K562 (cell line): ENCODE results near the gene RSPH3. TPM values are rescaled to one million over a fixed set of nuclear protein-coding genes. Genes with fewer than 3 reads are reported as not detected.

ENCODE experiments used
- ATAC-seq: fragments of 200-7000 bp; cut with Tn5 transposase; 3 replicates; pipeline ENCODE4 v1.9.1; 2020; ENCODE audit warnings: moderate library complexity
- BruUV-seq: library from RNA; stranded (reverse); fragments of 400-500 nt; replicated peaks from 2 replicates; lab custom pipeline; 2021; lab: Mats Ljungman, UMichigan
- CTCF ChIA-PET: fragments of 300-600 bp; formaldehyde crosslinking; extraction: SDS; loops from one replicate; lab custom pipeline; 2021; ENCODE audit warnings: low intra/inter-chr PET ratio; lab: Yijun Ruan, JAX
- POLR2A ChIA-PET: fragments of 300-600, 350-650 bp; sonication (Branson Sonifier 250); formaldehyde crosslinking; extraction: SDS; loops from one replicate; lab custom pipeline; 2021; ENCODE audit warnings: antibody characterized with exemption, inconsistent platforms; lab: Yijun Ruan, JAX
- DNase-seq, 4 experiments: peaks; one replicate each; pipeline versions ENCODE4 v3.0.0 to v3.0.0-alpha.2; 2011 to 2018; ENCODE audit warnings: low spot score in 3 of 4, mixed read lengths in 3 of 4; ENCODE audit errors: extremely low read depth in 1 of 4
- FAIRE-seq: peaks from 2 replicates; lab custom pipeline; 2011; peaks lifted over from hg19 to GRCh38; lab: Jason Lieb, UNC
- H2AFZ ChIP-seq: 2 replicates; pipeline ENCODE4 v1.6.0; 2011; ENCODE audit warnings: low read depth, low read length, control low read depth, inconsistent platforms
- H3K27ac ChIP-seq: fragments of 200-600 bp; 3 replicates; pipeline ENCODE4 v1.8.0; 2011; ENCODE audit warnings: low read depth, mild to moderate bottlenecking, control low read depth, inconsistent platforms, low read length, moderate library complexity, mixed read lengths; ENCODE audit errors: extremely low read depth
- H3K27me3 ChIP-seq, 2 experiments: fragments of 300-600 bp in 1 of 2; 2 replicates in 1 of 2; 3 replicates in 1 of 2; pipeline versions ENCODE4 v1.6.0 to v1.8.0; 2011; ENCODE audit warnings: inconsistent platforms in 2 of 2, low read length in 2 of 2, mild to moderate bottlenecking in 1 of 2, mixed read lengths in 1 of 2, moderate library complexity in 1 of 2; ENCODE audit not compliant: control insufficient read depth in 2 of 2, insufficient read depth in 2 of 2
- H3K36me3 ChIP-seq: fragments of 300-600 bp; 3 replicates; pipeline ENCODE4 v1.8.0; 2011; ENCODE audit warnings: mild to moderate bottlenecking, low read length, inconsistent platforms; ENCODE audit not compliant: control insufficient read depth, insufficient read depth
- H3K4me1 ChIP-seq, 2 experiments: fragments of 200-600 bp in 1 of 2; replicated peaks in 1 of 2; 2 replicates in 1 of 2; 3 replicates in 1 of 2; pipeline versions ENCODE4 v1.5.1 to v1.8.0; 2011; ENCODE audit warnings: inconsistent platforms in 2 of 2, low read length in 2 of 2, mild to moderate bottlenecking in 1 of 2, mixed read lengths in 1 of 2, moderate library complexity in 1 of 2; ENCODE audit not compliant: control insufficient read depth in 2 of 2, insufficient read depth in 2 of 2
- H3K4me2 ChIP-seq: 2 replicates; pipeline ENCODE4 v1.6.1; 2011; ENCODE audit warnings: low read length, control low read depth, inconsistent platforms, mixed read lengths; ENCODE audit not compliant: insufficient read depth
- H3K4me3 ChIP-seq: fragments of 200-600 bp; sonication (generic), shearing (Covaris generic); 2 replicates; pipeline ENCODE4 v1.5.1; 2016; ENCODE audit warnings: control low read depth, inconsistent platforms
- H3K79me2 ChIP-seq: fragments of 200-600 bp; 3 replicates; pipeline ENCODE4 v1.8.0; 2011; ENCODE audit warnings: low read length, inconsistent platforms; ENCODE audit not compliant: control insufficient read depth, insufficient read depth
- H3K9ac ChIP-seq, 2 experiments: 2 replicates each; pipeline versions ENCODE4 v1.6.0 to v1.6.1; 2011; ENCODE audit warnings: low read depth in 2 of 2, low read length in 2 of 2, control low read depth in 1 of 2, inconsistent platforms in 1 of 2, mild to moderate bottlenecking in 1 of 2, mixed read lengths in 1 of 2; ENCODE audit not compliant: insufficient read depth in 1 of 2
- H3K9me1 ChIP-seq: one replicate; pipeline ENCODE4 v1.6.0; 2011; ENCODE audit warnings: inconsistent platforms, mild to moderate bottlenecking, low read length, moderate library complexity; ENCODE audit not compliant: control insufficient read depth, insufficient read depth
- H3K9me3 ChIP-seq: replicated peaks from 2 replicates; pipeline ENCODE4 v1.5.1; 2011; ENCODE audit warnings: low read depth, low read length, inconsistent platforms; ENCODE audit not compliant: control insufficient read depth, insufficient read depth
- H4K20me1 ChIP-seq: replicated peaks from 2 replicates; pipeline ENCODE4 v1.6.1; 2011; ENCODE audit warnings: low read length, inconsistent platforms, mixed read lengths; ENCODE audit not compliant: control insufficient read depth, insufficient read depth
- CLOCK ChIP-seq: fragments of 250-450 bp; sonication (Bioruptor Pico); IDR thresholded peaks from 2 replicates; pipeline ENCODE4 v1.4.0; 2020; ENCODE audit warnings: mild to moderate bottlenecking, moderate library complexity, borderline replicate concordance
- CREB3L1 ChIP-seq: fragments of 450-650 bp; IDR thresholded peaks from 2 replicates; pipeline ENCODE4 v1.6.1; 2014; ENCODE audit warnings: low read depth, mild to moderate bottlenecking, moderate library complexity, borderline replicate concordance
- FOXJ3 ChIP-seq: sonication (generic); formaldehyde crosslinking; IDR thresholded peaks from 2 replicates; pipeline ENCODE4 v1.4.0; 2020; ENCODE audit warnings: mild to moderate bottlenecking, missing genetic modification reagents
- MXI1 ChIP-seq: IDR thresholded peaks from 2 replicates; pipeline ENCODE4 v1.6.1; 2011; ENCODE audit warnings: low read depth, mild to moderate bottlenecking, improper control_type of control experiment, low read length
- NR2F6 ChIP-seq: fragments of 450-650 bp; formaldehyde crosslinking; IDR thresholded peaks from 2 replicates; pipeline ENCODE4 v1.4.0; 2020; ENCODE audit warnings: mild to moderate bottlenecking
- RAD51 ChIP-seq: fragments of 450-650 bp; IDR thresholded peaks from 2 replicates; pipeline ENCODE4 v1.7.1; 2016; ENCODE audit warnings: low read depth, mild to moderate bottlenecking, borderline replicate concordance
- SMAD4 ChIP-seq: fragments of 250-450 bp; sonication (Bioruptor Pico); conservative IDR thresholded peaks from 2 replicates; pipeline ENCODE4 v1.8.0; 2021; ENCODE audit warnings: inconsistent platforms, mild to moderate bottlenecking, moderate library complexity
- SNAPC5 ChIP-seq: fragments of 250-450 bp; sonication (Bioruptor Pico); IDR thresholded peaks from 2 replicates; pipeline ENCODE4 v1.8.0; 2021; ENCODE audit warnings: moderate library complexity, mild to moderate bottlenecking, inconsistent platforms
- YBX1 ChIP-seq: fragments of 450-650 bp; IDR thresholded peaks from 2 replicates; pipeline ENCODE4 v1.7.1; 2016; ENCODE audit warnings: mild to moderate bottlenecking
- ZNF133 ChIP-seq: fragments of 250-450 bp; sonication (Bioruptor Pico); IDR thresholded peaks from 2 replicates; pipeline ENCODE4 v1.4.0; 2020; ENCODE audit warnings: mild to moderate bottlenecking
- ZNF668 ChIP-seq: fragments of 250-450 bp; sonication (Bioruptor Pico); IDR thresholded peaks from 2 replicates; pipeline ENCODE4 v1.8.0; 2022; ENCODE audit warnings: mild to moderate bottlenecking, inconsistent platforms
- ZZZ3 ChIP-seq: fragments of 450-650 bp; IDR thresholded peaks from 2 replicates; pipeline ENCODE4 v1.6.1; 2016; ENCODE audit warnings: antibody characterized with exemption, mild to moderate bottlenecking, moderate library complexity
- WGBS: fragments of 100-300 bp; shearing (Covaris generic); methylation state at CpG from one replicate; pipeline ENCODE4 v1.1.6; 2016; ENCODE audit warnings: low coverage, mixed read lengths; ENCODE audit not compliant: insufficient coverage; ENCODE audit errors: missing lambda C conversion rate; 5-methylcytosine and 5-hydroxymethylcytosine counted together
- in situ Hi-C: fragments of 300-500 bp; cut with MboI; formaldehyde crosslinking; loops from 4 replicates; pipeline ENCODE4 v1.15.0; 2018; ENCODE audit warnings: inconsistent platforms, mixed read lengths
- intact Hi-C: fragments of 100-400 bp; cut with micrococcal nuclease; formaldehyde crosslinking; loops from 2 replicates; pipeline ENCODE4 v1.14.2; 2022
- polyA plus RNA-seq, 8 experiments: library from polyadenylated mRNA; depleted of rRNA in 4 of 8; stranded (reverse) in 5 of 8; unstranded in 3 of 8; fragments of >200 nt; fragmentation: Nextera tagmentation in 2 of 8; fragmentation: Illumina TruSeq in 1 of 8; extraction: Ambion mirVana in 2 of 8; extraction: Trizol in 1 of 8; gene quantifications; 2 replicates each; pipeline versions ENCODE4 v1.2.1 to v1.2.3, GENCODE V29; 2011 to 2014; ENCODE audit warnings: inconsistent platforms in 1 of 8, missing spikeins in 1 of 8
- total RNA-seq, 7 experiments: library from RNA; depleted of rRNA in 6 of 7; stranded (reverse); fragments of >200 nt in 6 of 7; fragmentation: Illumina TruSeq in 2 of 7; extraction: Trizol in 2 of 7; gene quantifications; 2 replicates each; pipeline versions ENCODE4 v1.2.1 to v1.2.3, GENCODE V29; 2011 to 2021; ENCODE audit warnings: low replicate concordance in 1 of 7

RSPH3 gene
- total and polyA plus RNA-seq, 9 of the 15 experiments (the other 6 are each of a cell fraction or from before 2014, with no cell fraction given) = 0.52 to 2.9 (median 1.5) TPM

GRCh38 chr6:159005436-159005835 lies 5.4 kb upstream of the RSPH3 start:
- intact Hi-C loops (no loop called here), in situ Hi-C loops (no loop called here)
- no TSS peak for BruUV-seq
- WGBS = 27% methylated on average over 5 of the region's 5 CpGs
- H3K4me3 ChIP-seq = no peak overlapping the region
- H3K9me1 ChIP-seq = no peaks in the 10 kb centered on the region
- FAIRE-seq = no peak
- H3K36me3 ChIP-seq = no peaks in the 10 kb centered on the region
- no peak overlapping the region for H3K4me2 ChIP-seq
- H3K4me1 ChIP-seq = peaks cover 7 to 9% of the 10 kb centered on the region in 2 experiments; a peak in 3 of 5 replicates
- DNase-seq = no peak
- H3K79me2 ChIP-seq = peaks cover 3% of the 10 kb centered on the region; the same call in 1 of the 3 replicates
- ChIA-PET POLR2A (interaction anchor here (0.7 kb wide), 1 partner anchor 196 kb away, joined by 3 read pairs; no protein-coding TSS in a partner anchor), CTCF (no interaction called here)
- no peak for ATAC-seq
- H3K9me3 ChIP-seq = no peaks in the 10 kb centered on the region
- no peak overlapping the region for H3K9ac ChIP-seq
- TF ChIP-seq CLOCK (CRISPR knock-in tag) = no peak
- no peak for TF ChIP-seq NR2F6 (CRISPR knock-in tag)
- no peak for TF ChIP-seq ZNF668 (CRISPR knock-in tag)
- no peak for TF ChIP-seq ZNF133 (CRISPR knock-in tag)
- TF ChIP-seq MXI1 = no peak
- TF ChIP-seq CREB3L1 = no peak
- TF ChIP-seq ZZZ3 = no peak
- no peak for TF ChIP-seq YBX1
- TF ChIP-seq SNAPC5 (CRISPR knock-in tag) = no peak
- no peak for TF ChIP-seq SMAD4 (CRISPR knock-in tag)
- no peak for TF ChIP-seq RAD51
- TF ChIP-seq FOXJ3 (CRISPR knock-in tag) = no peak
- no peak overlapping the region for H2AFZ ChIP-seq
- no peaks in the 10 kb centered on the region for H4K20me1 ChIP-seq
- no peak overlapping the region for H3K27ac ChIP-seq
- H3K27me3 ChIP-seq = peaks cover 6 to 11% of the 10 kb centered on the region in 2 experiments; a peak in 2 of 5 replicates
